ENCODE measurements around the gene C1orf226. TPM values are rescaled to one million over a fixed set of nuclear protein-coding genes. Genes with fewer than 3 reads are reported as not detected.

The C1orf226 gene
- total and polyA plus RNA-seq, 2 experiments from 2014 or later = 2.7 to 12.5 TPM

DNA sequence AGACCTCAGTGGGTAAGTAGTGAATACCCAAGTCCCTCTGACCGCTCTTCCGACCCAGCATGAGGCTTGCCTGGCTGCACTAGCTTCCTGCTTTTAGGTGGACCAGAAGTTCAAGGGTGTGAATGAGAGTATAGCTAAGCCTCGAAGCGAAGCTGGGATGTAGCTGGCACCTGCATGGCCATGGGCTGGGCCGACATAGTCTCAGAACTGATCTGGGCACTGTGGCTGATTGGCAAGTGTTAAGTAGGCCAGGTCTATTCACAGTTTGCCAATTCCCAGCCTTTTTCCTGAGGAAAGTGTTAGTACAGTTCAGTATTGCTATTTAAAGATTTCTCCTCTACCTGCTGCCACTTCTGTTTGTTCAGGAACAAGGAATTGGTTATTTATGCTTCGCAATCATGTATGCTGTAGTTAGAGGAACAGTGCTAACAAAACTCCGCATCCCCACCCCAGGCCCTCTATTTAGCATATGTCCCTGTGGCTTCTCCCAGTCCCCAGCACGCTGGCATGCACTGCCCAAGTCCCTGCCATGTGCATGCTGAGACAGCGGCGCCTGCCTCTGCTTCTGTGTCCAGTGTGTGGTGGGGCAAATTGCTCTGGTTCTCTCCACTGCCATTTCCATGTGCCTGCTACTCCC, 21.2 kb upstream of the C1orf226 start:
- ATAC-seq (no peak), DNase-seq (ENCODE audit: low spot score) (no peak)
- TF ChIP-seq ZNF331 (CRISPR knock-in tag; IDR thresholded peaks at IDR 0.05; ENCODE audit: low read depth) (no peak), EZH2 (IDR thresholded peaks at IDR 0.05; ENCODE audit: low read depth, unreplicated experiment) (no peak)
- Histone ChIP-seq H3K4me3 (no peak overlapping the region), H3K9me2 (ENCODE audit: insufficient read depth) (no peaks in the 10 kb centered on the region), H3K4me2 (no peak overlapping the region), H3K4me1 (ENCODE audit: insufficient read depth) (no peaks in the 10 kb centered on the region), H3K36me3 (ENCODE audit: insufficient read depth) (no peaks in the 10 kb centered on the region), H4K20me1 (replicated peaks; ENCODE audit: insufficient read depth) (no peaks in the 10 kb centered on the region), H2AFZ (no peak overlapping the region), H3F3A (replicated peaks; ENCODE audit: low read depth) (no peaks in the 10 kb centered on the region), H3K27me3 (ENCODE audit: insufficient read depth) (no peaks in the 10 kb centered on the region), H3K79me2 (replicated peaks; ENCODE audit: insufficient read depth) (no peaks in the 10 kb centered on the region), H3K27ac (ENCODE audit: low read depth) (no peak overlapping the region)
- H3K9me3 Mint-ChIP-seq = no peaks in the 10 kb centered on the region
- peaks cover 34% of the 10 kb centered on the region for H3K36me3 Mint-ChIP-seq (ENCODE audit: low read depth)
- peaks cover 6% of the 10 kb centered on the region for H3K4me1 Mint-ChIP-seq
- H3K4me3 Mint-ChIP-seq = no peak overlapping the region
- peaks cover 5% of the 10 kb centered on the region for H3K27me3 Mint-ChIP-seq (ENCODE audit: insufficient read depth, low read depth, poor library complexity)
- no peak overlapping the region for H3K27ac Mint-ChIP-seq

DNA sequence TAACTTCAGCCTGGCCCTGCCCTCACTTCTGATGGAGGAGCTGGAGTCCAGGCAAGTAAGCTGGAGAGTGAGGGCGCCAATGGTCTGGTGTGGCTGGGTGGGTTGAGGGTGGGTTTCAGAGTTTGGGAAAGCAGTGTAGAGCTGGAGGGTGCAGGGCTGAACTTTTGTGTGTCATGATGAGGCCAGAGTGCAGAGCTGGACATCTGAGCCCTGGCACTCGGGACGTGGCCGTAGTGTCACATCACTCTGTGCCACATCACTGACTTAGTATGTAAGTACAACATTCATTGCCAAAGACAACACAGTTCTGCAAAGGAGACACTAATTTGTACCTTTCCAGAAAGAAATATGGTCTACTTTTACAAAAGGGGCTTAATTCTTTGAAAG, 20.7 kb upstream of the C1orf226 start:
- Mint-ChIP-seq H3K36me3 (ENCODE audit: low read depth) (peaks cover 29% of the 10 kb centered on the region), H3K4me1 (peaks cover 6% of the 10 kb centered on the region), H3K27ac (no peak overlapping the region), H3K27me3 (ENCODE audit: insufficient read depth, low read depth, poor library complexity) (peaks cover 7% of the 10 kb centered on the region), H3K9me3 (no peaks in the 10 kb centered on the region), H3K4me3 (no peak overlapping the region)
- DNase-seq (ENCODE audit: low spot score) (no peak), ATAC-seq (no peak)
- Histone ChIP-seq H3K27ac (ENCODE audit: low read depth) (no peak overlapping the region), H3F3A (replicated peaks; ENCODE audit: low read depth) (no peaks in the 10 kb centered on the region), H3K79me2 (replicated peaks; ENCODE audit: insufficient read depth) (no peaks in the 10 kb centered on the region), H3K4me3 (no peak overlapping the region), H4K20me1 (replicated peaks; ENCODE audit: insufficient read depth) (no peaks in the 10 kb centered on the region), H3K4me1 (ENCODE audit: insufficient read depth) (no peaks in the 10 kb centered on the region), H3K9me2 (ENCODE audit: insufficient read depth) (no peaks in the 10 kb centered on the region), H2AFZ (no peak overlapping the region), H3K4me2 (no peak overlapping the region), H3K36me3 (ENCODE audit: insufficient read depth) (no peaks in the 10 kb centered on the region), H3K27me3 (ENCODE audit: insufficient read depth) (no peaks in the 10 kb centered on the region)
- no peak for TF ChIP-seq POLR2AphosphoS5 (IDR thresholded peaks at IDR 0.05; ENCODE audit: low read depth)
- no peak for TF ChIP-seq ZNF114 (CRISPR knock-in tag; IDR thresholded peaks at IDR 0.05)
- TF ChIP-seq, protein P1, sequence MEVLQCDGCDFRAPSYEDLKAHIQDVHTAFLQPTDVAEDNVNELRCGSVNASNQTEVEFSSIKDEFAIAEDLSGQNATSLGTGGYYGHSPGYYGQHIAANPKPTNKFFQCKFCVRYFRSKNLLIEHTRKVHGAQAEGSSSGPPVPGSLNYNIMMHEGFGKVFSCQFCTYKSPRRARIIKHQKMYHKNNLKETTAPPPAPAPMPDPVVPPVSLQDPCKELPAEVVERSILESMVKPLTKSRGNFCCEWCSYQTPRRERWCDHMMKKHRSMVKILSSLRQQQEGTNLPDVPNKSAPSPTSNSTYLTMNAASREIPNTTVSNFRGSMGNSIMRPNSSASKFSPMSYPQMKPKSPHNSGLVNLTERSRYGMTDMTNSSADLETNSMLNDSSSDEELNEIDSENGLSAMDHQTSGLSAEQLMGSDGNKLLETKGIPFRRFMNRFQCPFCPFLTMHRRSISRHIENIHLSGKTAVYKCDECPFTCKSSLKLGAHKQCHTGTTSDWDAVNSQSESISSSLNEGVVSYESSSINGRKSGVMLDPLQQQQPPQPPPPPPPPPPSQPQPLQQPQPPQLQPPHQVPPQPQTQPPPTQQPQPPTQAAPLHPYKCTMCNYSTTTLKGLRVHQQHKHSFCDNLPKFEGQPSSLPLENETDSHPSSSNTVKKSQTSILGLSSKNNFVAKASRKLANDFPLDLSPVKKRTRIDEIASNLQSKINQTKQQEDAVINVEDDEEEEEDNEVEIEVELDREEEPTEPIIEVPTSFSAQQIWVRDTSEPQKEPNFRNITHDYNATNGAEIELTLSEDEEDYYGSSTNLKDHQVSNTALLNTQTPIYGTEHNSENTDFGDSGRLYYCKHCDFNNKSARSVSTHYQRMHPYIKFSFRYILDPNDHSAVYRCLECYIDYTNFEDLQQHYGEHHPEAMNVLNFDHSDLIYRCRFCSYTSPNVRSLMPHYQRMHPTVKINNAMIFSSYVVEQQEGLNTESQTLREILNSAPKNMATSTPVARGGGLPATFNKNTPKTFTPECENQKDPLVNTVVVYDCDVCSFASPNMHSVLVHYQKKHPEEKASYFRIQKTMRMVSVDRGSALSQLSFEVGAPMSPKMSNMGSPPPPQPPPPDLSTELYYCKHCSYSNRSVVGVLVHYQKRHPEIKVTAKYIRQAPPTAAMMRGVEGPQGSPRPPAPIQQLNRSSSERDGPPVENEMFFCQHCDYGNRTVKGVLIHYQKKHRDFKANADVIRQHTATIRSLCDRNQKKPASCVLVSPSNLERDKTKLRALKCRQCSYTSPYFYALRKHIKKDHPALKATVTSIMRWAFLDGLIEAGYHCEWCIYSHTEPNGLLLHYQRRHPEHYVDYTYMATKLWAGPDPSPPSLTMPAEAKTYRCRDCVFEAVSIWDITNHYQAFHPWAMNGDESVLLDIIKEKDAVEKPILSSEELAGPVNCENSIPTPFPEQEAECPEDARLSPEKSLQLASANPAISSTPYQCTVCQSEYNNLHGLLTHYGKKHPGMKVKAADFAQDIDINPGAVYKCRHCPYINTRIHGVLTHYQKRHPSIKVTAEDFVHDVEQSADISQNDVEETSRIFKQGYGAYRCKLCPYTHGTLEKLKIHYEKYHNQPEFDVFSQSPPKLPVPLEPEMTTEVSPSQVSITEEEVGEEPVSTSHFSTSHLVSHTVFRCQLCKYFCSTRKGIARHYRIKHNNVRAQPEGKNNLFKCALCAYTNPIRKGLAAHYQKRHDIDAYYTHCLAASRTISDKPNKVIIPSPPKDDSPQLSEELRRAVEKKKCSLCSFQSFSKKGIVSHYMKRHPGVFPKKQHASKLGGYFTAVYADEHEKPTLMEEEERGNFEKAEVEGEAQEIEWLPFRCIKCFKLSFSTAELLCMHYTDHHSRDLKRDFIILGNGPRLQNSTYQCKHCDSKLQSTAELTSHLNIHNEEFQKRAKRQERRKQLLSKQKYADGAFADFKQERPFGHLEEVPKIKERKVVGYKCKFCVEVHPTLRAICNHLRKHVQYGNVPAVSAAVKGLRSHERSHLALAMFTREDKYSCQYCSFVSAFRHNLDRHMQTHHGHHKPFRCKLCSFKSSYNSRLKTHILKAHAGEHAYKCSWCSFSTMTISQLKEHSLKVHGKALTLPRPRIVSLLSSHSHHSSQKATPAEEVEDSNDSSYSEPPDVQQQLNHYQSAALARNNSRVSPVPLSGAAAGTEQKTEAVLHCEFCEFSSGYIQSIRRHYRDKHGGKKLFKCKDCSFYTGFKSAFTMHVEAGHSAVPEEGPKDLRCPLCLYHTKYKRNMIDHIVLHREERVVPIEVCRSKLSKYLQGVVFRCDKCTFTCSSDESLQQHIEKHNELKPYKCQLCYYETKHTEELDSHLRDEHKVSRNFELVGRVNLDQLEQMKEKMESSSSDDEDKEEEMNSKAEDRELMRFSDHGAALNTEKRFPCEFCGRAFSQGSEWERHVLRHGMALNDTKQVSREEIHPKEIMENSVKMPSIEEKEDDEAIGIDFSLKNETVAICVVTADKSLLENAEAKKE (CRISPR knock-in tag; IDR thresholded peaks at IDR 0.05) = no peak
- no peak for TF ChIP-seq STAT1 (IDR thresholded peaks at IDR 0.05; ENCODE audit: unreplicated experiment)
- no peak for TF ChIP-seq ZNF331 (CRISPR knock-in tag; IDR thresholded peaks at IDR 0.05; ENCODE audit: low read depth)
- TF ChIP-seq, protein P2, sequence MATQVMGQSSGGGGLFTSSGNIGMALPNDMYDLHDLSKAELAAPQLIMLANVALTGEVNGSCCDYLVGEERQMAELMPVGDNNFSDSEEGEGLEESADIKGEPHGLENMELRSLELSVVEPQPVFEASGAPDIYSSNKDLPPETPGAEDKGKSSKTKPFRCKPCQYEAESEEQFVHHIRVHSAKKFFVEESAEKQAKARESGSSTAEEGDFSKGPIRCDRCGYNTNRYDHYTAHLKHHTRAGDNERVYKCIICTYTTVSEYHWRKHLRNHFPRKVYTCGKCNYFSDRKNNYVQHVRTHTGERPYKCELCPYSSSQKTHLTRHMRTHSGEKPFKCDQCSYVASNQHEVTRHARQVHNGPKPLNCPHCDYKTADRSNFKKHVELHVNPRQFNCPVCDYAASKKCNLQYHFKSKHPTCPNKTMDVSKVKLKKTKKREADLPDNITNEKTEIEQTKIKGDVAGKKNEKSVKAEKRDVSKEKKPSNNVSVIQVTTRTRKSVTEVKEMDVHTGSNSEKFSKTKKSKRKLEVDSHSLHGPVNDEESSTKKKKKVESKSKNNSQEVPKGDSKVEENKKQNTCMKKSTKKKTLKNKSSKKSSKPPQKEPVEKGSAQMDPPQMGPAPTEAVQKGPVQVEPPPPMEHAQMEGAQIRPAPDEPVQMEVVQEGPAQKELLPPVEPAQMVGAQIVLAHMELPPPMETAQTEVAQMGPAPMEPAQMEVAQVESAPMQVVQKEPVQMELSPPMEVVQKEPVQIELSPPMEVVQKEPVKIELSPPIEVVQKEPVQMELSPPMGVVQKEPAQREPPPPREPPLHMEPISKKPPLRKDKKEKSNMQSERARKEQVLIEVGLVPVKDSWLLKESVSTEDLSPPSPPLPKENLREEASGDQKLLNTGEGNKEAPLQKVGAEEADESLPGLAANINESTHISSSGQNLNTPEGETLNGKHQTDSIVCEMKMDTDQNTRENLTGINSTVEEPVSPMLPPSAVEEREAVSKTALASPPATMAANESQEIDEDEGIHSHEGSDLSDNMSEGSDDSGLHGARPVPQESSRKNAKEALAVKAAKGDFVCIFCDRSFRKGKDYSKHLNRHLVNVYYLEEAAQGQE (IDR thresholded peaks at IDR 0.05; ENCODE audit: unreplicated experiment) = no peak
- no peak for TF ChIP-seq EZH2phosphoT487 (IDR thresholded peaks at IDR 0.05; ENCODE audit: unreplicated experiment)
- TF ChIP-seq EZH2 (IDR thresholded peaks at IDR 0.05; ENCODE audit: low read depth, unreplicated experiment) = no peak
- TF ChIP-seq NANOG (IDR thresholded peaks at IDR 0.05; ENCODE audit: borderline replicate concordance) = no peak
- TF ChIP-seq JUNB (IDR thresholded peaks at IDR 0.05; ENCODE audit: unreplicated experiment) = no peak
- TF ChIP-seq, protein P3, sequence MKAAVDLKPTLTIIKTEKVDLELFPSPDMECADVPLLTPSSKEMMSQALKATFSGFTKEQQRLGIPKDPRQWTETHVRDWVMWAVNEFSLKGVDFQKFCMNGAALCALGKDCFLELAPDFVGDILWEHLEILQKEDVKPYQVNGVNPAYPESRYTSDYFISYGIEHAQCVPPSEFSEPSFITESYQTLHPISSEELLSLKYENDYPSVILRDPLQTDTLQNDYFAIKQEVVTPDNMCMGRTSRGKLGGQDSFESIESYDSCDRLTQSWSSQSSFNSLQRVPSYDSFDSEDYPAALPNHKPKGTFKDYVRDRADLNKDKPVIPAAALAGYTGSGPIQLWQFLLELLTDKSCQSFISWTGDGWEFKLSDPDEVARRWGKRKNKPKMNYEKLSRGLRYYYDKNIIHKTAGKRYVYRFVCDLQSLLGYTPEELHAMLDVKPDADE (IDR thresholded peaks at IDR 0.05) = no peak
- no peak for TF ChIP-seq CREB1 (CRISPR knock-in tag; IDR thresholded peaks at IDR 0.05; ENCODE audit: low read depth)
